ENCODE data around the gene RNF135. TPM values are rescaled to one million over a fixed set of nuclear protein-coding genes. Genes with fewer than 3 reads are reported as not detected.
"Not testable (repeated sequence)": the region's sequence is repeated elsewhere in the genome, so short reads cannot be mapped to it uniquely, and the experiment has no call there.

Gene RNF135
- total RNA-seq, 1 experiment from 2014 or later, result 31.0 TPM

- intact Hi-C loops (cut with micrococcal nuclease), result no loop called here
- no TSS peak for BruUV-seq (replicated peaks)
- Mint-ChIP-seq H3K36me3 (ENCODE audit: insufficient read depth, unreplicated experiment) (peaks cover 48% of the 10 kb centered on the region), H3K27ac (ENCODE audit: low read depth, unreplicated experiment) (no peak overlapping the region), H3K4me1 (ENCODE audit: insufficient read depth, unreplicated experiment) (no peaks in the 10 kb centered on the region), H3K27me3 (ENCODE audit: insufficient read depth, unreplicated experiment) (no peaks in the 10 kb centered on the region), H3K4me3 (ENCODE audit: unreplicated experiment) (no peak overlapping the region), H3K9me3 (ENCODE audit: unreplicated experiment) (no peaks in the 10 kb centered on the region)
- TF ChIP-seq, protein P1, sequence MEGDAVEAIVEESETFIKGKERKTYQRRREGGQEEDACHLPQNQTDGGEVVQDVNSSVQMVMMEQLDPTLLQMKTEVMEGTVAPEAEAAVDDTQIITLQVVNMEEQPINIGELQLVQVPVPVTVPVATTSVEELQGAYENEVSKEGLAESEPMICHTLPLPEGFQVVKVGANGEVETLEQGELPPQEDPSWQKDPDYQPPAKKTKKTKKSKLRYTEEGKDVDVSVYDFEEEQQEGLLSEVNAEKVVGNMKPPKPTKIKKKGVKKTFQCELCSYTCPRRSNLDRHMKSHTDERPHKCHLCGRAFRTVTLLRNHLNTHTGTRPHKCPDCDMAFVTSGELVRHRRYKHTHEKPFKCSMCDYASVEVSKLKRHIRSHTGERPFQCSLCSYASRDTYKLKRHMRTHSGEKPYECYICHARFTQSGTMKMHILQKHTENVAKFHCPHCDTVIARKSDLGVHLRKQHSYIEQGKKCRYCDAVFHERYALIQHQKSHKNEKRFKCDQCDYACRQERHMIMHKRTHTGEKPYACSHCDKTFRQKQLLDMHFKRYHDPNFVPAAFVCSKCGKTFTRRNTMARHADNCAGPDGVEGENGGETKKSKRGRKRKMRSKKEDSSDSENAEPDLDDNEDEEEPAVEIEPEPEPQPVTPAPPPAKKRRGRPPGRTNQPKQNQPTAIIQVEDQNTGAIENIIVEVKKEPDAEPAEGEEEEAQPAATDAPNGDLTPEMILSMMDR (IDR thresholded peaks at IDR 0.05; ENCODE audit: unreplicated experiment), result no peak
- CTCF ChIA-PET, result no interaction called here
- POLR2A ChIA-PET, result no interaction called here
- no peak for DNase-seq (ENCODE audit: unreplicated experiment)
Measured at GRCh38 chr17:31031841-31032240, 61.0 kb downstream of the RNF135 start.

DNA sequence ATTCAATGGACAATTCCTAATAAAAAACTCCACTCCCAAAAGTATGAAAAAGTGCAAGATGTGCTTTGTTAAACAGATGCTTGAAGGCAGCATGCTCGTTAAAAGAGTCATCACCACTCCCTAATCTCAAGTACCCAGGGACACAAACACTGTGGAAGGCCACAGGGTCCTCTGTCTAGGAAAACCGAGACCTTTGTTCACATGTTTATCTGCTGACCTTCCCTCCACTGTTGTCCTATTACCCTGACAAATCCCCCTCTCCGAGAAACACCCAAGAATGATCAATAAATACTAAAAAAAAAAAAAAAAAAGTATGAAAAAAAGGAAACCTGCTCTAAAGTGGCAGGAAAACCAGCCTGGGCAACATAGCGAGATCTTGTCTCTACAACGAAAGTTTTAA is 64.8 kb downstream of the RNF135 start:
- H3K27ac Mint-ChIP-seq (ENCODE audit: low read depth, unreplicated experiment); H3K4me3 Mint-ChIP-seq (ENCODE audit: unreplicated experiment); H3K27me3 Mint-ChIP-seq (ENCODE audit: insufficient read depth, unreplicated experiment); intact Hi-C loops (cut with micrococcal nuclease); H3K4me1 Mint-ChIP-seq (ENCODE audit: insufficient read depth, unreplicated experiment); BruUV-seq (replicated peaks); POLR2A ChIA-PET; H3K9me3 Mint-ChIP-seq (ENCODE audit: unreplicated experiment); DNase-seq (ENCODE audit: unreplicated experiment): not testable (repeated sequence)
- H3K36me3 Mint-ChIP-seq (ENCODE audit: insufficient read depth, unreplicated experiment), result peaks cover 33% of the 10 kb centered on the region
- CTCF ChIA-PET, result interaction anchor here (0.6 kb wide), 1 partner anchor 162 kb away, joined by 4 read pairs; no protein-coding TSS in a partner anchor

DNA sequence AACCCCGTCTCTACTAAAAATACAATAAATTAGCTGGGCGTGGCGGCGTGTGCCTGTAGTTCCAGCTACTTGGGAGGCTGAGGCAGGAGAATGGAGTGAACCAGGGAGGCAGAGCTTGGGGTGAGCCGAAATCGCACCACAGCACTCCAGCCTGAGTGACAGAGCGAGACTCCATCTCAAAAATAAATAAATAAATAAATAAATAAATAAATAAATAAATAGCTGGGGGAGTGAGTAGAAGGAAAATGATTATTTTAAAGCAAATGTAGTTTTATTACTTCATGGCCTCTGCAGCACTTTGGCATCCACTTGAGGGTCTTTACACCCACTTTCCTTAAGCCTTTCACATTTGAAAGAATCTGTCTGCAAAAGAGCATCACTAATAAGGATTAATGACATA is 70.0 kb downstream of the RNF135 start:
- H3K4me3 Mint-ChIP-seq (ENCODE audit: unreplicated experiment); POLR2A ChIA-PET; H3K27ac Mint-ChIP-seq (ENCODE audit: low read depth, unreplicated experiment); BruUV-seq (replicated peaks); H3K36me3 Mint-ChIP-seq (ENCODE audit: insufficient read depth, unreplicated experiment); DNase-seq (ENCODE audit: unreplicated experiment); H3K9me3 Mint-ChIP-seq (ENCODE audit: unreplicated experiment); H3K27me3 Mint-ChIP-seq (ENCODE audit: insufficient read depth, unreplicated experiment); CTCF ChIA-PET; H3K4me1 Mint-ChIP-seq (ENCODE audit: insufficient read depth, unreplicated experiment); intact Hi-C loops (cut with micrococcal nuclease): not testable (repeated sequence)

DNA sequence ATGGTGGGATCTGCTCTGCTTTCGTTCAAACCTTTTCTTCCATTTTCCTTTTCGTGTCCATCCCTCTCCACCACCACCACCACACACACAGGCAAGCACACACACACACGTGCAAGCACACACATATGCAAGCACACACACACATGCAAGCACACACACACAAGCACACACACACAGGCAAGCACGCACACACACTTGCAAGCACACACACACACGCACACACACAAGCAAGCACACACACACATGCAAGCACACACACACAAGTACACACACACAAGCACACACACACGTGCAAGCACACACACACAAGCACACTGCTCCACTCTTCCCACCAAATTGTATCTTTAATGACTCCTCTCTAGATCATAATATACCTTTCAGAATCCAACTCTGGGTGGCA is 71.5 kb downstream of the RNF135 start:
- H3K9me3 Mint-ChIP-seq (ENCODE audit: unreplicated experiment); H3K36me3 Mint-ChIP-seq (ENCODE audit: insufficient read depth, unreplicated experiment); BruUV-seq (replicated peaks); intact Hi-C loops (cut with micrococcal nuclease); POLR2A ChIA-PET; H3K27ac Mint-ChIP-seq (ENCODE audit: low read depth, unreplicated experiment); CTCF ChIA-PET; H3K4me3 Mint-ChIP-seq (ENCODE audit: unreplicated experiment); H3K27me3 Mint-ChIP-seq (ENCODE audit: insufficient read depth, unreplicated experiment); H3K4me1 Mint-ChIP-seq (ENCODE audit: insufficient read depth, unreplicated experiment); DNase-seq (ENCODE audit: unreplicated experiment): not testable (repeated sequence)

DNA sequence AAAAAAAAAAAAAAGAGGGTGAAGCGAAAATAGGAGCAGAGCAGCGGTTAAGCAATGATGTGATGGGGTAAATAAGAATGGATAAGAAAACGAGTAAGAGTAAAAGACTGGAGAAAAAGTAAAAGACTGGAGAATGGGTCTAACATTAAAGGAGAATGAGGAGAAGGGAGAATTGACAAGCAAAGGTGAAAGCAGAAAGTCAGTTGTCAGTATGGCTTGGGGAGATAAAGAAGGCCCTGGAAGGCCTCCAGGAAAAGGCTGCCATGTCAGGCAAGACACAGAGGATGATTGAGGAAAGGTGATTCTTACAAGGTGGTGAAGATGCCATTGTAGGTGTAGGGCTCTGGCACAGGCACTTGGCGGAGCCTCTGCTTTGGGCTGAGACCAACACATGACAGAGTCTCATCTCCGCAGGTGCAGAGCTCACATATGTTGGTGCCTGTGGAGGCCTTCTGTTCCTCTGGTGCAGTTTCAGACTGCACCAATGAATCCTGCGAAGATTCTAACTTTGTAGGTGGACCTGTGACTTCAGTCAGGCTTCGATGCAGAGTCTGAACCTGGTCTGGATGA is 76.1 kb downstream of the RNF135 start:
- CTCF ChIA-PET; H3K36me3 Mint-ChIP-seq (ENCODE audit: insufficient read depth, unreplicated experiment): not testable (repeated sequence)

GRCh38 chr17:31048142-31048541 is 77.3 kb downstream of the RNF135 start:
- H3K27ac Mint-ChIP-seq (ENCODE audit: low read depth, unreplicated experiment), result no peak overlapping the region
- CTCF ChIA-PET, result interaction anchor here (0.6 to 1.0 kb wide), 3 partner anchors 13 to 93 kb away, joined by 3 read pairs; no protein-coding TSS in a partner anchor
- no TSS peak for BruUV-seq (replicated peaks)
- TF ChIP-seq, protein P1 (IDR thresholded peaks at IDR 0.05; ENCODE audit: unreplicated experiment), result no peak
- DNase-seq (ENCODE audit: unreplicated experiment), result no peak
- H3K9me3 Mint-ChIP-seq (ENCODE audit: unreplicated experiment), result no peaks in the 10 kb centered on the region
- H3K27me3 Mint-ChIP-seq (ENCODE audit: insufficient read depth, unreplicated experiment), result no peaks in the 10 kb centered on the region
- intact Hi-C loops (cut with micrococcal nuclease), result no loop called here
- H3K4me1 Mint-ChIP-seq (ENCODE audit: insufficient read depth, unreplicated experiment), result peaks cover 19% of the 10 kb centered on the region
- no peak overlapping the region for H3K4me3 Mint-ChIP-seq (ENCODE audit: unreplicated experiment)
- POLR2A ChIA-PET, result interaction anchor here (0.7 to 1.6 kb wide), 2 partner anchors 39 to 46 kb away, joined by 3 to 4 read pairs; partner anchors contain the start of gene NF1
- no peaks in the 10 kb centered on the region for H3K36me3 Mint-ChIP-seq (ENCODE audit: insufficient read depth, unreplicated experiment)

More for the DNA sequence above, 76.1 kb downstream of the RNF135 start:
- POLR2A ChIA-PET; H3K4me1 Mint-ChIP-seq (ENCODE audit: insufficient read depth, unreplicated experiment); H3K27ac Mint-ChIP-seq (ENCODE audit: low read depth, unreplicated experiment); BruUV-seq (replicated peaks); H3K4me3 Mint-ChIP-seq (ENCODE audit: unreplicated experiment); intact Hi-C loops (cut with micrococcal nuclease); H3K27me3 Mint-ChIP-seq (ENCODE audit: insufficient read depth, unreplicated experiment); DNase-seq (ENCODE audit: unreplicated experiment); H3K9me3 Mint-ChIP-seq (ENCODE audit: unreplicated experiment): not testable (repeated sequence)

Data from MCF 10A (cell line).